AG09309 (cell line): ENCODE results near the gene AGBL4.

Source experiments
- DNase-seq: peaks from one replicate; pipeline ENCODE4 v3.0.0-alpha.2; 2010; ENCODE audit warnings: low read depth
- H3K4me3 ChIP-seq: 2 replicates; pipeline ENCODE4 v1.5.1; 2011; ENCODE audit warnings: mild to moderate bottlenecking, low read depth, low read length, moderate library complexity; ENCODE audit not compliant: control insufficient read depth
- CTCF ChIP-seq: IDR thresholded peaks from 2 replicates; pipeline ENCODE4 v1.5.1; 2011; ENCODE audit warnings: mild to moderate bottlenecking, low read depth, low read length, inconsistent platforms; ENCODE audit not compliant: insufficient read depth, control insufficient read depth; ENCODE audit errors: missing control alignments

Gene AGBL4

DNA sequence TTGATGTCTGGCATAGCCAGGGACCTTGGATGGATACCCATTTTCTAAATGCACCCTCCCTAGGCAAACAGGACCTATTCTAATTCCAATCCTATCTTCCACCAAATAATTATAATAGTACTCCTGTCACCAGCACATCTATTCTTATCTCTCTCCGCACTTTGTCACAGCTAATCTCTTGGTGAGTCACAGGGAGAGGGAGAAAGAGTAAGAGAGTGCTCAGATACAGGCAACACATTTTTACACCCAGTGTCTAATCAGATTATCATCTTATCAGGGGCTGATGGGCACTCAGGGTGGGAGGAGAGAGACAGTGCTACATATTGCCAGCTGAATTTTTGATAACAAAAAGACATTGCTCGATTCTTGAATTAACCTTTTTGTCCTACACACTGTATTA lies 972.1 kb downstream of the AGBL4 start:
- no peak for TF ChIP-seq CTCF
- no peak overlapping the region for H3K4me3 ChIP-seq
- DNase-seq = no peak

DNA sequence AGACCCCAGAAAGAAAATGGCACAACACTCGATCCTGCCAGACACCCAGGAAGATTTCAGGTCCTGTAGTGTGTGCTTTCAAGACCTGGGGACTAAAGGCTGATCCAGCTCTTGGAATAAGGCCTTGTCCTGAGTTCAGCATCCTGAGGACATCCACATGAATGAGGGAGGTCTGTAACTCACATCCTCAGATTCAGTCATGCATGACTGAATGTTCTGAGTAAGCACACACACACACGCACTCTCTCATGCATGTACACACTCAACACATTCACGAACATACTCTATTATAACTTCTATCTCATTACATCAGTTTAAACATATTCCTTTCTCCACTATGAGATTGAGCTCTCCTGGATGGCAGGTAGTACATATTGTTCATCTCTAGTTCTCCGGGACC lies 973.7 kb downstream of the AGBL4 start:
- TF ChIP-seq CTCF = no peak
- DNase-seq = no peak
- no peak overlapping the region for H3K4me3 ChIP-seq

GRCh38 chr1:49048188-49048587 lies 975.6 kb downstream of the AGBL4 start:
- no peak overlapping the region for H3K4me3 ChIP-seq
- TF ChIP-seq CTCF = no peak
- no peak for DNase-seq

GRCh38 chr1:49046305-49046704 lies 977.4 kb downstream of the AGBL4 start:
- no peak for TF ChIP-seq CTCF
- DNase-seq = no peak
- no peak overlapping the region for H3K4me3 ChIP-seq

DNA sequence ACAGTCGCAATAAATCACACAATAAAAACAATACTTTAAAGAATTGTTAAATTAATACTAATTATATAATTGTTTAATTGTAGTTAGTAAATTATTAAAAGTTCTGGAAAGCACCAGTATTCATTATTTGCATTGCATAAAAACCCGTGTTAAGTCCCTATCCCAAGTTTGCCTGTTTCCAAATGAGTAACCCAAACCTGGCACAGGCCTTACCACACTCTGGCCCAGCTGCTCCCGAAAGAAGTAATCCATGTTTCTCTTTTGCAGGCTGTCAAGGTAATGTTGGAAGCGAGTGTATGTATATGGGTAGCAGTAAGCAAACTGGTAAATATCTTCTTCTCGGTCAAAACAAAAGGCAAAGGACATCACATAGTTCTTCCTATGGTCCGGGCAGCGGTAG lies 978.4 kb downstream of the AGBL4 start:
- DNase-seq = no peak
- no peak overlapping the region for H3K4me3 ChIP-seq
- TF ChIP-seq CTCF = no peak

DNA sequence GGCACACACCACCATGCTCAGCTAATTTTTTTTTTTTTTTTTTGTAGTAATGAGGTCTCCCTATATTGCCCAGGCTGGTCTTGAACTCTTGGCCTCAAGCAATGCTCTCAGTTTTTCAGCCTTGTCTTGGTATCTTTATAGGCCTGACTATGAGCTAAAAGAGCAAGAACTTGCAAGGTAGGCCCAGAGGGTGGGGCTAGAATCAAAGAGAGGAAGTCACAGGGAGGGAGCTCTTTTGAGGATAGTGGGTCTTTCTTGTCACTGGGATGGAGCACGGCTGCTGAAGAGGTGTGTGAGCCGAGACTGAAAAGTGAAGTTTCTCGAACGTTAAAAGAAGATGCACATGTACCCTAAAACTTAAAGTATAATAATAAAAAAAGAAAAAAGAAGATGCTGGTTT lies 987.1 kb downstream of the AGBL4 start:
- DNase-seq = no peak
- TF ChIP-seq CTCF = no peak
- H3K4me3 ChIP-seq = no peak overlapping the region

GRCh38 chr1:49028396-49028795 lies 995.4 kb downstream of the AGBL4 start:
- no peak overlapping the region for H3K4me3 ChIP-seq
- DNase-seq = no peak
- TF ChIP-seq CTCF = no peak
